A673 (cell line): Measurements from ENCODE around the gene PAX5.

Experiments used
- CTCF ChIP-seq: fragments of 300-800, 200-600 bp; sonication (generic); conservative IDR thresholded peaks from 2 replicates; pipeline ENCODE4 v1.5.1; 2017; ENCODE audit warnings: low read depth, mild to moderate bottlenecking, antibody characterized with exemption, low read length, moderate library complexity, mixed read lengths
- EZH2 ChIP-seq: fragments of 200-600 bp; sonication (generic); IDR thresholded peaks from 2 replicates; pipeline ENCODE4 v1.6.1; 2017; ENCODE audit warnings: borderline replicate concordance, low read depth, mild to moderate bottlenecking, mixed read lengths, antibody characterized with exemption, low read length; ENCODE audit not compliant: poor library complexity, severe bottlenecking

- TF ChIP-seq EZH2, result no peak
- TF ChIP-seq CTCF, result no peak
Measured at GRCh38 chr9:37017546-37017945, 16.5 kb downstream of the PAX5 start.
